Measurements from ENCODE around the gene SLC13A4.

- TF ChIP-seq CTCF (IDR thresholded peaks at IDR 0.05; ENCODE audit: low read depth, low read length) (no peak), EZH2phosphoT487 (IDR thresholded peaks at IDR 0.05; ENCODE audit: low read depth) (no peak)
These were observed 77.0 kb downstream of the SLC13A4 start for GRCh38 chr7:135650831-135651573.

All from OCI-LY3 (cell line).